GM19324 (cell line): ENCODE measurements around the gene CHRFAM7A.
"Not testable (repeated sequence)": the region's sequence is repeated elsewhere in the genome, so short reads cannot be mapped to it uniquely, and the experiment has no call there.

Experiments used
- ATAC-seq: cut with Tn5 transposase; IDR thresholded peaks from one replicate; pipeline ENCODE4 v1.9.1; 2021; ENCODE audit warnings: mild to moderate bottlenecking, moderate library complexity; ENCODE audit not compliant: unreplicated experiment, low FRiP score

CHRFAM7A gene

GRCh38 chr15:30326145-30326544, 67.2 kb downstream of the CHRFAM7A start:
- not testable (repeated sequence) for ATAC-seq

DNA sequence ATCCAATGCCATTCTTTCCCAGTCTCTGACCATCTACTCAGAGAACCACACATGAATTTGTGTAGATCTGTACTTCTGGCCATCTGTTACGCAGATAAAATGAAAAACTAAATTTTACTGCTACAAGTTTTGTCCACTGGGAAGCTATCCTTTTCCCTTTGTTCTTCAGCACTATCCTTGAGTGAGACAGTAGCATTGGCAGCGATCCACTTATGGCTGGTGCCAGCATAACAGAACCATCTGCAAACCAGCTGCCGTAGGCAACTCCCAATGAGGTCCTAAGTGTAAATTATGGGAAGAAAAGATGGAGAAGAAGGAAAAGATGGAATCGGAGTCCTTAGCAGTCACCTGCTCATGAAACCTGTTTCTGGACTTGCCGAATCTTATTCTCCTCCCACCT, 72.3 kb downstream of the CHRFAM7A start:
- ATAC-seq, result not testable (repeated sequence)

DNA sequence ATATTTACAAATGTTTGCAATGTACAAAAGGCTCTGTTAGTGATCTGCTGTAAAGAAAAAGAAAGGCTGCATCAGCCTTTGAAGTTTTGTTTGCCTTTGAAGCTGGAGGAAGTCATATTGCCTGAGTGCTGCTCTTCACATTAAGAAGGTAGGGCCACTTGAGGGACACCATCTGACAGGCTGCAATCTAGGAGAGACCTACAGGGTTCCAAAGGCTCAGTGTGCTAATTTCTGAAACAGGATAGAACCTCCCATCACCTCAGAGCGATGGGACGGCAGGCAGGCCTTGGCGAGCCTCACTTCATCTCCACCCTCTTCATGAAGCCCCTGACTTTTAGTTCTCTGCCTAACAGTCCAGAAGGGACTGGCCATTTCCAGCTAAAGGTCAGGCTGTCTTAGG, 77.6 kb downstream of the CHRFAM7A start:
- ATAC-seq, result not testable (repeated sequence)

- not testable (repeated sequence) for ATAC-seq
Observed at GRCh38 chr15:30310575-30310974, 82.8 kb downstream of the CHRFAM7A start.
